GM18511 (cell line): Measurements from ENCODE around the gene RTTN.
"Not testable (repeated sequence)": the region's sequence is repeated elsewhere in the genome, so short reads cannot be mapped to it uniquely, and the experiment has no call there.

Experiments used
- ATAC-seq: cut with Tn5 transposase; IDR thresholded peaks from one replicate; pipeline ENCODE4 v1.9.1; 2021; ENCODE audit warnings: mild to moderate bottlenecking, moderate library complexity; ENCODE audit not compliant: unreplicated experiment

Gene RTTN, protein sequence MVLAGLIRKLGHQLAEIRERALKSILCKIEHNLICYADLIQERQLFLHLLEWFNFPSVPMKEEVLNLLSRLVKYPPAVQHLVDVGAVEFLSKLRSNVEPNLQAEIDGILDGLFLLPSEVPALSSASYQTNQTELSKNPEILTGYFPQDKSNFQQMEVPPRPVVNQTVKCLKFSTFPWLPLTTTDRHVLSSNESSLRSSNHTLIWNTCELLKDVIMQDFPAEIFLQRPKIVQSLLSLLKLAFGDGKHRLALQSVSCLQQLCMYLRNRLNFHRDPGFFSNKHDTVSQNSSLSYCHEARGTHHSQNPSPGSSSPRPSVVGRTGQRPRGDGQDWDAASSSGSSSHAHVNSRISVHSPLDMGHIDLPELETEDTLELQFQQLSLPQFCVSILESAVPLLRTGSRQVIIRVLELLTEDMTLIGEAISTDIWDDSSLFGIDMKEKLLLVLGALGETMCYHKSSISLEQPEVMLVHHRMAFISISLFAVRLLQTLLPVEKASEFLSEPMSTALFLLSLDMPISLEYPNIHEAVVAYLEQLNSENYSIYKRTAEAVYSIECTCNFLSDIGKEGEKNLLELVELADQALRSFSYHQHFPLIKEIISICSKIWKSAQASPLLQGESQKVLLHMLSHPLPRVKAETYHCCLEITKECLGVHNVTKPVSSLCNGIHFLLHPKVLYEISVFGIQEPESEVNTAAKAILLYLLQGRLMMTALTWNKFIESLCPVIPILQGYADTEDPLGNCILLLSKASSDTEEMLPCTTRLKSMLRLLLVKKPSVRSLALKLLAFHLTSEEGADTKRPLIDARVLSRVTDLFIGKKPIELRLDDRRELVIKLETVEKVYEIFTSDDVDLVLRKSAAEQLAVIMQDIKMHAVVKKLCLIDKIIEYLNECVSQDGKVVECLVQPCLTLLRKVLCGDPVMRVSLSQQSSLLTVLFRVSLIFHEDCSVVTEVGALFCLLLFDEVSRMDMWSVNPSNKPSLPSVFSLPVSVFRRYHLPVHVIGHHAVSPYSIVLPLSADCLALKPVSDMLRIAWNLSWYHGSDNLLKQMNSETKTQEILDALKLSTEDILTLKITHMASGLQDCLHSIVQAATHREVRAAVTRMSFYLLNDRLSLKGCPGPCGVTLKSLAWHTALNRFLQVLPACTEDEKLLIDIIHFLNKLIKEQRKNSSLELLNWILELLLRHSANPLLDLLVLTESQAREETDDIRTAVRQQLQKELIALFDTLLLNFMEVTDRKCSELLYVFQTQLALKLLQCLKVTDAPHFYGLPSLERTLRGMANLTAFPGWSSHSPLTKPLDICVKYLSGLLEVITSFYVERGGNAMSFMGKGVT (N-terminal part only)

GRCh38 chr18:70205421-70206397, at the start of gene RTTN:
Gene RTTN, minus strand, starts transcription at chr18:70205687. Its CDS starts 29 bp downstream, at chr18:70205658.
- ATAC-seq: peak; percentile 96

DNA sequence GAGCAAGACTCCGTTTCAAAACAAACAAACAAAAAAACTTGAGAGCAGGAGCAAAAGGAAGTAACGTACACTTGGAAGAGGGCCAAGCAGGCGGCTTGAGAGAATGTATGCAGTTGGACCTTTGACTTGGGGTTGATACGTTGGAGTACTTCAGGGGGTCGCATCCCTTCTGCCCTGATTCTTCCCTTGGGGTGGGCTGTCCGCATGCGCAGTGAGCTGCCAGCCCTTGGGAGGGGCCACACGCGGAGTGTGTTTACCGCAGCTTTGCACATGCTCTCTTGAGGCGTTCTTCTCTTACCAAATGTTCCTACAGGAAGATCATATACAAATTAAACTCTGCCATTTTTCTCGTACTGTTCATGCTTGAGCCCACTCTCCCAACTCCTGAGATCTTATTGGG, 45.3 kb upstream of the RTTN start:
- no peak for ATAC-seq

- not testable (repeated sequence) for ATAC-seq
These were observed 44.4 kb upstream of the RTTN start for GRCh38 chr18:70249861-70250260.

DNA sequence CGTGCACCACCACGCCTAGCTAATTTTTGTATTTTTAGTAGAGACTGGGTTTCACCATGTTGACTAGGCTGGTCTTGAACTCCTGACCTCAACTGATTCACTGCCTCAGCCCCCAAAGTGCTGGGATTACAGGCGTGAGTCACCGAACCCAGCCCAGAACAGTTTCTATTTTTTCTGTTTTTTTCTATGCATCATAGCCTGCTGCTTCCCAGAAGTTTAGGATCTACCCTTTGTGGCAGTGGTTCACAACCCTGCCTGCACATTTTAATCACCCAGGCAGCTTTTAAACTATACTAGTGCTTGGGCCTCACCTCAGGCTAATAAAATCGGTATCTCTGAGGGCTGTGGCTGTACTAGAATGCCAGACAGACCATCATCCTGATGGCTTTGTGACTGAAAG, 43.6 kb upstream of the RTTN start:
- ATAC-seq: no peak

DNA sequence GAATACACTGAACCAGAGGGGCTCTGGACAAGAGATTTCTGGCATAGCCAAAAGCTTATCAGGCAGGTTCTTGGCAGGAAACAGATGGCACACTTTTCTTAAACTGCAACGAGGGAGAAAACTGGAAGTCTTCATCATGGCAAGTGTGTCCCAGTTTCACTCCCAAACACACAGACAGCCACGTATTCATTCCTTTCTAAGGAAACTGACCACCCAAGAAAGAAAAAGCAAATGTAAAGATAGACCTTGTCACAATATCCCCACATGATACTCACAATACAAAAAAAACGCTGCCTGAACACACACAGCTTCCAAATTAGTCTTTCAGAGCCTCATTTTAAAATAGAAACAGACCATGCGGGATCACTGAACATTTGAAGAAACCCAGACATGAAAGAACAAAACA, 40.6 kb upstream of the RTTN start:
- ATAC-seq: no peak

DNA sequence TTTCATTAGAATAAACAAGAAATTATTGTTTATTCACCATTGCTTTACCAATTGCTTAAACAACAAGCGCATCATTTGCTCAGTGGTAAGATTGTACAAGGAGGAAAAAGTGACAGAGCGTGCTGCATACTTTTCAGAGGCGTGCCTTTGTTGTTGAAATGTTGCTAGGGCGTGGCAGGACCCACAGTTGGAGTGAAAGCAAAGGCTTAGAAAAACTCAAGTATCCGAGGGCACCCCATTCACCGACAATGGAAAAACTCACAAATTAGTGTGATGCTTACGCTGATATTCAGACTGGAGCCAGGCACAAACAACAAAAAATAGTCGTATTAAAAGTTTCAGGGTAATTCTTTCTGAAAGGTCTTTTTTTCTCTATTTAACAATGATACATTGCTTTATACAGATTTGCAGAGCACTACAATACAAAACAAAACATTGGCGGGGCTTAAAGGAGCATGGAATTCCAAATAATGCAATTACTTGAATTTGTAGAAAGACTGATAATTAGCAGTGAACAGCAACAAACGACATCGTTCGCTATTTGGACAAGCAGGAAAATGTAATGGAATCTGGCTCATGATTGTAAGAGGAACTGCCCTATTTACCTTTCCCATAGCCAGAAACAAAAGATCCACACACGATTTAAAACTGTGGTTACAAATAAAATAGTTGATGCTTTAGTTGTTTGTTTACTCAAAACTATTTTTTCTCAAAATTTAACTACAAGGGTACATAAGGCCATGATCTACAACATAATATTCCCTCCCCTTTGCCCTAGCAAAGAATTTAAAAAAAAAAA, 37.8 kb upstream of the RTTN start:
- no peak for ATAC-seq

GRCh38 chr18:70236921-70237320, 31.4 kb upstream of the RTTN start:
- not testable (repeated sequence) for ATAC-seq

- ATAC-seq: no peak
These were observed 30.0 kb upstream of the RTTN start for GRCh38 chr18:70235478-70235877.

DNA sequence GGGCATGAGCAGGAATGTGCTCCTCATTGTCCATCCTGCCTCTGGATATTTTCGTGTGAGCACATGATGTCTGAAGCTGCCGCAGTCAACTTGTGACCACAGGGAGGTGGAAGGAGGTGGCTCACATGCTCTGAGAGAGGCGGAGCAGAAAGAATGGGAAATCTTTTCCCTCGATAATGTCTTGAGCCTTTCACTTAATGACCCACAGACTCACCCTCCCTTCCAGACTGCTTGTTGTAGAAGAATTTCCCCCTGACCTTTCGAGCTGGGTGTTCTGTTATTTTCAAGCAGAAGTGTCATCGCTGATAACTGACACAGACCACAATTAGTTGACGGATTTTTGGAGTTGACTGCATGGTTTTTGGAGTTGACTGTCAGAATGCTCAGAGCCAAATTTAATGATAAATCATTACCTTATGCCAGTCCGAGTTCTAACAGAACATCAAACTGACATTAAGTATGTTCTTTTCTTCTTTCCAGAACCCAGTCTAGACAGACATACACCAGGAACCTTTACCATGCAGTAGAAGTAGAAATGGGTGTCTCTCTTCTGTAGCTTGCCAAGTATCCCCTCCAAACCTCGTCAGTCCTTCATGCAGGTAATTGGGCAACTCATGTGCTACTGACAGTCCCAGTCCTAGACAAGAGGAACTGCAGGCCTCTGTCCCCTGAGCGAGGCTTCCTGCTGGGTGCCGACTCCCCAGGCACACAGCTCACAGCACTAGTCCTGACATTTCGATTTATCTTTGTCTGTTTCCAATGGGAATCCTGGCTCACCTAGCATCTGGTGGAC, 29.4 kb upstream of the RTTN start:
- ATAC-seq: no peak

- no peak for ATAC-seq
These were observed 28.5 kb upstream of the RTTN start for GRCh38 chr18:70233974-70234373.

DNA sequence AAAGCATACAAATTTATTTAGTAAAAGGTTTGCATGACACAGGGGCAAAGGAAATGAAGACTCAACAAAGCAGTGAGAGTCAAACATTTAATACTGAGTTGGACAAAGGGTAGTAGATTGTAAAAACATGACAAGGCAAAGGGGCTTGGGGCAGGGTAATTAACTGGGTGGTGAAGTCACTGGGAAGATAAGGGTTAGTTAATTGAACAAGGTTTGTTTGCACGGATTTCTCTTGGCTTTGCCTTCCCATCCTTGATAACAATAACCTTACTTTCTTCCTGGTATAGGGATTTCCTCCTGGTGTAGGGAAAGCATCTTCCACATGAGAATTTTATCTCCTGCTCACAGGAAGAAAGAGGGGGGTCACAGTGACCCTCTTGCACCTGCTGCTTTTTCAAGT, 26.8 kb upstream of the RTTN start:
- ATAC-seq: no peak

DNA sequence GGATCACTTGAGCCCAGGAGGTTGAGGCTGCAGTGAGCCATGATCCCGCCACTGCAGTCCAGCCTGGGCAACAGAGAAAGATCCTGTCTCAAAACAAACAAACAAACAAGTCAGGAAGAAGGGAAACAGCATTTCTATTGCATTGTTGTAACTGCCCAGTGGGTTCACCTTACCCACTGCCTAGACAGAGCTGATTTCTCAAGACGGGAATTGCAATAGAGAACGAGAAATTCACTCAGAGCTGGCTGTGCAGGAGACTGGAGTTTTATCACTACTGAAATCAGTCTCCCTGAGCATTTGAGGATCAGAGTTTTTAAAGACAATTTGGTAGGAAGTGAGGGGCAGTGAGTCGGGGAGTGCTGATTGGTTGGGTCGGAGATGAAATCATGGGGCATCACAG, 24.2 kb upstream of the RTTN start:
- no peak for ATAC-seq

- no peak for ATAC-seq
These were observed 23.0 kb upstream of the RTTN start for GRCh38 chr18:70228536-70228935.

DNA sequence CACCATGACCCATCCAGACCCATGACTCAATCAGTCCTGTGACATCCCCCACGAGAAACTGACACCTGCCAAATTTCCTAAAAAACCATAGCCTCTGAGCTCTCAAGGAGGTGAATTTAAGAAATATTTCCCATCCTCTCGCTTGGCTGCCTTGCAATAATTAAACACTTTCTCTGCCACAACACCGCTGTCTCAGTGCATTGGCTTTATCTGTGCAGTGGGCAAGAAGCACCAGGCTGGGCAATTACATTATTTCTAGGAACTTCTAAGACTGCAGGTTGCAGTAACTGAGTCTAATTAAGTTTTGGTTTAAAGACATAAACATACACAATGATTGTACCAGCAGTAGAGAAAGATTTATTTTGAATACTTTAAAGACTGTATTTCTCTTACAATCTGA, 22.0 kb upstream of the RTTN start:
- ATAC-seq: no peak

DNA sequence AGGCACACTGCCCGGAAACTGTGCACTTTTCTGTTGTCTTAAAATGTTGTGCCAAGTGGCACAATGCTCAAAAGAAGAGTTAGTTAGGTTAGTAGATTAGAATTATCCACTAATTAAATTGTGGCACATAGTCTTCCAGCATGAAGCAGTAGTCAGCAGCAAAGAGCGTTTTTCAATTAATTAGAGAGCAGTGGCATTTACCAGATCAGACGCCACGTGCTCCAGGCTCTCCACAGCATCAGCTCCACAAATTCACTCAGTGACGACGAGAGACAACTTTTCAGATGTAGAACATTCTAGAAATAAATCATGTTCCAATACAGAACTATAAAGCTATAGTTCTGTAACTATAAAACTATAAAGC, 16.4 kb upstream of the RTTN start:
- no peak for ATAC-seq

DNA sequence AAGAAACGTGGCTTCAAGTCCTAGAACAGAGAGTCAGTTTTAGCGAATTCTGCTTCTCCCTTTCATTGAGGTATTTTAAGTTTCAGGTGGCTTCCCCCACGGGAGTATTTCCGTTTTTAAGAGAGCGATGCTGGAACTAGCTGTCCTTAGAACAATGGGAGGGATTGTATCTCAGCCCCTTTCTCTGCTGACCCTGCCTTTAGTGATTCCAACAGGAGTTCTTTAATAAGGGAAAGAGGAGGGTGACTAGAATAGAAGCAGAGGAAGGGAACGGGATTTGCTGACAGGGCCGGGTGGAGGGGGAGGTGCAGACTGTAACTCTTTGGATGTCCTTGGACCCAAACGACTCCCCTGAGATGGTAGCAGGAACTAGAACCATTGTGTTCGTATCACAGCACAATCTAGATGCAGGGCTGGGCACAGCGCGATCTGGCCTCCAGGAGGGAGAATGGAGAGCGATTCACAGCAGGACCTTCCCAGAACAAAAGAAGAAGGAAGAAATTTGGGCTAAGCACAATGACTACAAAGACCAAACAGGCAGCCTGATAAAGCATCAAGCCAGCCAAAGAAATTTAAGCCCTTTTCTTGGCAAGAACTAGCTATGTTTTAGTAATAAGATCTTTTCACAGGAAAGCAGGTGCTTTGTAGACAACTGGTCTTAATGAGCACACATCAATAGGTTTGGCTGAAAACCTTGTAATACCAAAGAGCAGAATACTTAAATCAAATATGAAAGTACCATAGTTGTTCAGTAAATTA, 15.8 kb upstream of the RTTN start:
- no peak for ATAC-seq

DNA sequence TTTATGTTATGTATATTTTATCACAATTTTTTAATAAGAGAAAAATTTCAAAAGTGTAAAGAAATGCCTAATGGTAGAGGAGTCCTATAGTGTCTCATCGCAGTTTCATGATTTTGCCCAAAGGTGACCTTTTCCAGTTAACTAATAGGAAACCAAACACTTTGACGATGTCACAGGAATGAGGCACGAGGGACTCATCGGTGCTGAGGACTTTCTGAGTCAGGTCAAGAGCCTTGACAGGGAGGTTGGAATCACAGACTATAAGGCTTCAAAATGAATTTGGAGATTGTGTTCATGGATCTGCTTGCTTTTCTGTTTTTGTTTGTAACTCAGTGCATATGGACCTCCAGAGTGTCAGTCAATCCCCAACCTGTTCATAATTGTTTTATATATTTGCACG, 15.1 kb upstream of the RTTN start:
- no peak for ATAC-seq

GRCh38 chr18:70219688-70220087, 14.2 kb upstream of the RTTN start:
- no peak for ATAC-seq
